ENCODE results near the gene USH1C. TPM values are rescaled to one million over a fixed set of nuclear protein-coding genes. Genes with fewer than 3 reads are reported as not detected.

The USH1C gene
- total and polyA plus RNA-seq, 8 donors, result 3.5 to 44.3 (median 8.6) TPM

- H3K4me1 ChIP-seq, result no peaks in the 10 kb centered on the region
- no peak for TF ChIP-seq CTCF (IDR thresholded peaks at IDR 0.05)
- FAIRE-seq, result no peak
- 70 to 72% methylated on average over 5 of the region's 5 CpGs for WGBS, 2 donors
- ATAC-seq, result no peak
- H3K4me3 ChIP-seq, result no peak overlapping the region
- intact Hi-C loops (cut with DNase I), result loop anchor here in 1 of 3 donors (10.0 kb wide), 1 partner anchor 104 kb away; no protein-coding TSS in a partner anchor
- peak in 1 of 6 donors; percentile 34 for DNase-seq
- no peaks in the 10 kb centered on the region for H3K27me3 ChIP-seq
- H3K27ac ChIP-seq, result no peak overlapping the region
- no peaks in the 10 kb centered on the region for H3K9me3 ChIP-seq
- H3K36me3 ChIP-seq, result no peaks in the 10 kb centered on the region
Observed at GRCh38 chr11:17498475-17498874, 45.7 kb downstream of the USH1C start.

- WGBS, 2 donors, result 44 to 45% methylated on average over 4 of the region's 4 CpGs
- H3K4me1 ChIP-seq, result no peaks in the 10 kb centered on the region
- H3K4me3 ChIP-seq, result no peak overlapping the region
- intact Hi-C loops (cut with DNase I), result loop anchor here in 1 of 3 donors (10.0 kb wide), 1 partner anchor 103 kb away; no protein-coding TSS in a partner anchor
- no peak for TF ChIP-seq CTCF (IDR thresholded peaks at IDR 0.05)
- no peaks in the 10 kb centered on the region for H3K9me3 ChIP-seq
- H3K36me3 ChIP-seq, result no peaks in the 10 kb centered on the region
- FAIRE-seq, result no peak
- no peak overlapping the region for H3K27ac ChIP-seq
- ATAC-seq, result peak in 3 of 4 donors; percentile 17 to 38 (median 19)
- H3K27me3 ChIP-seq, result no peaks in the 10 kb centered on the region
- peak in 1 of 6 donors; percentile 39 for DNase-seq
Observed at GRCh38 chr11:17498058-17498457, 46.2 kb downstream of the USH1C start.

GRCh38 chr11:17496406-17496805 lies 47.8 kb downstream of the USH1C start:
- DNase-seq, result no peak
- H3K4me3 ChIP-seq, result no peak overlapping the region
- intact Hi-C loops (cut with DNase I), result loop anchor here in 1 of 3 donors (10.0 kb wide), 1 partner anchor 102 kb away; no protein-coding TSS in a partner anchor
- H3K36me3 ChIP-seq, result no peaks in the 10 kb centered on the region
- 77 to 83% methylated on average over 7 of the region's 7 CpGs for WGBS, 2 donors
- no peak for TF ChIP-seq CTCF (IDR thresholded peaks at IDR 0.05)
- no peak for FAIRE-seq
- no peaks in the 10 kb centered on the region for H3K9me3 ChIP-seq
- no peak for ATAC-seq
- H3K4me1 ChIP-seq, result no peaks in the 10 kb centered on the region
- no peak overlapping the region for H3K27ac ChIP-seq
- no peaks in the 10 kb centered on the region for H3K27me3 ChIP-seq

GRCh38 chr11:17494019-17494418 lies 50.2 kb downstream of the USH1C start:
- Histone ChIP-seq H3K36me3 (no peaks in the 10 kb centered on the region), H3K9me3 (no peaks in the 10 kb centered on the region), H3K4me3 (no peak overlapping the region), H3K27me3 (no peaks in the 10 kb centered on the region), H3K27ac (no peak overlapping the region), H3K4me1 (no peaks in the 10 kb centered on the region)
- WGBS, 2 donors, result 57 to 60% methylated on average over 6 of the region's 6 CpGs
- intact Hi-C loops (cut with DNase I), result loop anchor here in 1 of 3 donors (10.0 kb wide), 1 partner anchor 99 kb away; no protein-coding TSS in a partner anchor
- TF ChIP-seq CTCF (IDR thresholded peaks at IDR 0.05), result no peak
- no peak for FAIRE-seq
- DNase-seq, result peak in 1 of 6 donors; percentile 30
- peak in 2 of 4 donors; percentile 38 to 40 for ATAC-seq

GRCh38 chr11:17490938-17491337 lies 53.3 kb downstream of the USH1C start:
- DNase-seq (no peak), ATAC-seq (no peak), FAIRE-seq (no peak)
- H3K27me3 ChIP-seq, result no peaks in the 10 kb centered on the region
- H3K4me1 ChIP-seq, result no peaks in the 10 kb centered on the region
- H3K4me3 ChIP-seq, result no peak overlapping the region
- WGBS, 2 donors, result 83 to 89% methylated on average over 4 of the region's 4 CpGs
- no peaks in the 10 kb centered on the region for H3K36me3 ChIP-seq
- H3K27ac ChIP-seq, result no peak overlapping the region
- no peak for TF ChIP-seq CTCF (IDR thresholded peaks at IDR 0.05)
- intact Hi-C loops (cut with DNase I), result loop anchor here in 1 of 3 donors (10.0 kb wide), 1 partner anchor 96 kb away; no protein-coding TSS in a partner anchor
- no peaks in the 10 kb centered on the region for H3K9me3 ChIP-seq
